Eye (tissue), 1 donor: ENCODE data around the gene AIFM3.
A peak's percentile ranks its signal among the peaks of the same experiment; 100 is the strongest.
"Not testable (repeated sequence)": the region's sequence is repeated elsewhere in the genome, so short reads cannot be mapped to it uniquely, and the experiment has no call there.

ENCODE experiments used
- DNase-seq: peaks from one replicate; pipeline ENCODE4 v3.0.0-alpha.2; 2015

The AIFM3 gene

DNA sequence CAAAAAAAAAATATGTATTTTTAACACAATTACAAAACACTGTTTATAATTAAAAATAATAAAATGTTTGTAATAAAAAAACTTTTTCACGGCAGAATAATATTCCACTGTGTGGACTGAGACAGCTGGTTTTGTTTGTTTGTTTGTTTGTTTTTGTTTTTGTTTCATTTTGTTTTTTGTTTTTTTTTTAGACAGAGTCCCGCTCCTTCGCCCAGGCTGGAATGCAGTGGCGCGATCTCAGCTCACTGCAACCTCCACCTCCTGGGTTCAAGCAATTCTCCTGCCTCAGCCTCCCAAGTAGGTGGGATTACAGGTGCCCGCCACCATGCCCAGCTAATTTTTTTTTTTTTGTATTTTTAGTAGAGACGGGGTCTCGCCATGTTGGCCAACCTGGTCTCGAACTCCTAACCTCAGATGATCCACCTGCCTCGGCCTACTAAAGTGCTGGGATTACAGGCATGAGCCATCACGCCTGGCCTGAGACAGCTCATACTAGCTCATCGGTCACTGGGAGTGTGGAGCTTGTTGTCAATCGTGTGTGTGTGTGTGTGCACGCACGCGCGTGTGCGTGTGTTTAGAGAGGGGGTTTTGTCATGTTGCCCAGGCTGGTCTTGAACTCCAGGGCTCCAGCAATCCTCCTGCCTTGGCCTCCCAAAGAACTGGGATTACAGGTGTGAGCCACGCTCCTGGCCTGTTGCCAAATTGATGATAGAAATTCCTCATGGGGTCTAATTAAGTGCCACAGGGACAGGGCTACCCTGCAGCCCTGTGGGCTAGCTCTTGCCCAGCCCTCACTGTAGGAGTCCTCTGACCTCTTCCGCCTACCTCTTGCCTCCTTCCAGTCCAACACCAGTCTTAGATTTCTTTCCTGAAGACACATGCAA is 7.2 kb upstream of the AIFM3 start:
- DNase-seq = no peak

DNA sequence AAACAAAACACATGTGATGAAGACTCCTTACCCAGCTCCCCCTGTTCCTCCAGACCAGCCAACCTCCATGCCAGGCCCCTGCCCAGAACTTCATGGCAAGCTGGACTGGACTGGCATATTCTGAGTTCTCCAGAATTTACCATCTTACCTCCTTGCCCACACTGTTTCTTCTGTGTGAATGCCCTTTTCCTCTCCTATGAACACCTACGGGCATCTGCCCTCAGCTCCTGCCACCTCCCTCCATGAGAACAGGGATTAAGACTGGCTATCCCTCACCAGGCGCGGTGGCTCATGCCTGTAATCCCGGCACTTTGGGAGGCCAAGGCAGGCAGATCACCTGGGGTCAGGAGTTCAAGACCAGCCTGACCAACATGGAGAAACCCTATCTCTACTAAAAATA is 6.4 kb upstream of the AIFM3 start:
- no peak for DNase-seq

DNA sequence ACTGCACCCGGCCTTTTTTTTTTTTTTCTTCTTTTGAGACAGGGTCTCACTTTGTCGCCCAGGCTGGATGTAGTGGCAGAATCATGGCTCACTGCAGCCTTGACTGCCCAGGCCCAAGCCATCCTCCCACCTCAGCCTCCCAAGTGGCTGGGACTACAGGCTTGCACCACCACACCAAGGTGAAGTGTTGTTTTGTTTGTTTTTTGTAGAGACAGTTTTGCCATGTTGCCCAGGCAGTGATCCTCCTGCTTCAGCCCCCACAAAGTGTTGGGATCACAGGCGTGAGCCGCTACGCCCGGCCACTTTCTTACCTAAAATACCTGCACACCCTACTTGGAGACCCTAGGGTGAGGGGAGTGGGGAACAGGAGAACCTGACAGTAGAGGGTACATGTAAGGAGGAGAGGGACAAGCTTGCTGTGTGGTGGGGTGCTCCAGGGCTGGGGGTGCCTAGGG is 4.5 kb upstream of the AIFM3 start:
- DNase-seq = no peak

DNA sequence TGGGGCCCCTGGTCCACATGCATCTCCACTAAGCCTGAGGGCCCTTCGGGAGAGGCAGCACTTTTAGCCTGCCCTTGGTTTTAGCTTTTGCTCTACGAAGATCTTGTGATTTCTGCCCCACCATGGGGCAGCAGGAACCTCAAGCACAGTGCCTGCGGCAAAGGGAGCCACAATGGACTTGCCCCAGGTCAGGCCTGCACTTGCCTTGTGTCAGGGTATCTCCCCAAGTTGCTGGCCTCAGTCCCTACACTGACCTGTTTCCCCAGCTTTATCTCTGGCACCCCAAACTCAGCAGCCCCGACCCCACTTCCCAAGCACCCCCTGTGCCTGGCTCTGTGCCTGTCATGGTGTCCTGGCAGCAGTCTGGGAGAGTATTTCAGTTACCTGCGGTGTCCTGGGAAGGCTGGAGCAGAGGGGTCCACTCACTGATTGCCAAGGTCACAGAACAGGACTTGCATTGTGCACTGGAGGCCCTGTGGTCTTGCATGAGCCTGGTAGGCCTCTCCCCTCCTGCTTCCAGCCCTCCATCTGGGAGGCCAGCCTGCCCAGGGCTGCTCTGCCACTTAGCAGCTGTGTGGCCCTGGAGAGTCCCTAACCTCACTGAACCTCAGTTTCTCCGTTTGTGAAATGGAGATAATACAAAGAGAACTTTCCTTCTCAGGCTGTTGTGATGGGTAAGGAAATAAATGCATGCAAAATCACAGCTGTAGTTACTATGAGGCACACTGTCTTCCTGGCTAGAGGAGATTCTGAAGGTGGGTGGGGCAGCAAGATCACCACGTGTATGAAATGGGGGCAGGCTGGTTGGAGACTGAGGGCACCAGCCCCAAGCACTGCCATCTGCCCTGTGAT is 3.6 kb upstream of the AIFM3 start:
- DNase-seq = no peak

DNA sequence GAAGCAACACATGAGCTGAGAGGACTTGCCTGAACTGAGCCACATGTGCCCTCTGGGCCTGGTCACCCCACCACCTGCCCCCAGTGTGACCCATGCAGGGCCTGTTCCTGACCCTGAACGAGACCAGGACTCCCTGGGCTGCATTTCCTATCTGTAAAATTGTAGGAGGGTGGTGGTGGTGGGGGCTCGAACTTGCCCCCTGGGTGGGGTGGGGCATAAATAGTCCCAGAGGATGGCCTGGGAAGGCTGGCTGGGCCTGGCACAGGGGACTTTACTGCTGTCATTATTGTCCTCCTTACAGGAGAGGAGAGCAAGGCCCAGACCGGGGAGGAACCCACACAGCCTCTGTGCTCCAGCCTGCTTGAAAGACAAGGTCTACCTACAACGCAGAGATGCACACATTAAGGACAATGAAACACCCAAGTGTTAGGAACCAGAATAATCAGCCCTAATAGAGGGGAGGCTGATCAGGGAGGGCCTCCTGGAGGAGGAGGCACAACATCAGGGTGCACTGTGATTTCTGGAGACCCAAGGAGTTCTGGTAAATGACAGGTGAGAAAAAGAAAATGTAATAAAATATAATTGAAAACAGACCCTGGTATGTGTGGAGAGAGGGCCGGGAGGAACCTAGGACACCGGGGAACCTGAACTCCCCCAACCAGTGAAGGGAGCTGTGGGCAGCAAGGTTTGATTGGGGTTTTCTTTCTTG is 2.8 kb upstream of the AIFM3 start:
- no peak for DNase-seq

DNA sequence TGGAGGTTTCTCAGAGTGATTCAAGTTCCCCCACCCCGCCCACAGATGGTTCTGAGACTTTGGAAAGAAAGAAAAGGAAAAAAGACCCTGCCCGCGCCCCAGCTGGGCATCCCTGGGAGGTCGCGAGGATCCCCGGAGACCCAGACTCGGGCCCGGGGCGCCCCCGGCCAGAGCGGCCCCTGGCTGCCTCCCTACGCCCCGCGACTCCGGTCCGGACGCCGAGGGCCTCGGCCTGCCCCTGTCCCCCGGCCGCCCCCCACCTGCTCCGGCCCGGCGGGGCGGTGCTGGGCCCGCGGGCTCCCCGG is 2.3 kb upstream of the AIFM3 start:
- no peak for DNase-seq

DNA sequence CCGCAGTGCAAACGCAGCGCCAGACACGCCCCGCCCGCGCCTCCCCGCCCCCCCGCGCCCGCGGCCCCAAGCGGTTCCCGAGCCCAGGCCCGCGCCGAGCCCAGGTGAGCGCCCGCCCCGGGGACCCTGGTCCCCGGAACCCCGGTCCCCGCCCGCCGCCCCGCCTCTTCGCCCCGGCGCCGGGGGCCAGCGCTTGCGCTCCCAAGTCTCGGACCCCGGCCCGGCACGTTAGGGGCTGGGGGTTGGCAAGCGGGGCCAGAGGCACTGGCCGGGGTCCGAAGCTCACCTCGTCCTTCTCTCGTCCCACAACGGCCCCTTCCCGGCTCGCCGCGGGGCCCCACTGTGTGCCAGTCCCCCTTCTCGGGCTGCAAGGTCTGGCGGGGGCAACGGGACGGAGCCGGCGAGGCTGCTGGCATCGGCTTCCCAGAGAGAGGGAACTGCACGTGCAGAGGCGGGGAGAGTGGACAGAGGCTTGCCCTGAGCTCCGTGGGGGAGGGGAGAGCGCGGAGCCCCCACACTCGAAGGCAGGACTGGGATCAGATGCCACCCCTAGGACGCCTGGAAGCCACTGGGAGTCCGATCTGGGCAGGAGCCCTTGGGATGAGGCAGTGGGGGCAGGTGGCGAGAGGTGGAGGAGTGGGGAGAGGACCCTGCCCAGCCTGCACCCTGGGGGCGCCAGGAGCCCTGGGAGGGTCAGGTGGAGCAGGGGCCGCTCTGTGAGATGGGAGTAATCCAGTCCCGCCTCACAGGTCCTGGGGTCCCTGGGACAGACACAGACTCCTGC is 1.8 kb upstream of the AIFM3 start:
- peak; percentile 51 for DNase-seq

DNA sequence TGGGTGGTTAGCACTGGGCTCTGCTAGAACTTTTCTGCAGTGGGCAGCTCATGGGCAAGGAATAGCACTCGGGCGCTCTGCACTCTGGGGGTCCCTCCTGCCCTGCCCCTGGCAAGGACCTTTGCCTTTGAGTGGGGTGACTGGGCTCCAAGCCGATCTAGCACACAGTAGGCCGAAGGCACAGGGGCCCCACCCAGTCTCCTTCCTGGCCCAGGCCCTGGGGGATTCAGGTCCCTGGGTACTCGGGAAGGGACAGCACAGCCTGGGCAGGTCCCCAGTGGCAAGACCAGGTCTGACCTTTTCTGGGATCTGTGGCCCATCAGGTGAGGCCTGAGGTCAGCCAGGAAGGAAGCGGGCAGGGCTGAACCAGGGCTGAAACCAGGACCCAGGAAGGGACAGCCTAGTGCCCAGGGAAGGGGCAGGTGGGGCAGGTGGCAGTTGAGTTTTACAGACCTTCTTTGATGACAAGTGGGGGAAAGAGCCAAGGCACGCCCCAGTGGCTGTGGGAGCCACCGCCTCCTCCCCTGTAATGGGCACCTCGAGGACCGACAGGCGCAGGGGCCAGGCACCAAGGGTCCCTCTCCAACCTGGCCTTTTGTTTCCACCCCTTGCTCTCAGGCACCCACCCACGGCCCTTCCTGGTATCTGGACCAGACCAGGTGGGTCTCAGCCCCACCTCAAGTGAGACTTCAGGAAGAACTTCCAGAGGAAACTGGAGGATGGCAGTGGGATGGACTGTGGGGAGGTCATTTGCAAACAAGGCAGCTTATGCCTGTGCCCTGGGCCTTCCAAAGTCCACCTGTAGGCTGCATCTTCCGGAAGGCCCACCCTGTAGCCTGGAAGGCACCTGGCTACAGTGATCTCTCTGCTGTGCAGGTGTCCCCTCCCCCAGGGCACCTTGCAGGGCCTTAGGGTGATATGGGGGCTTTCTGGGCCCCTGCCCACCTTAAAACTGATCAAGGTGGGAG is 883 bp upstream of the AIFM3 start:
- no peak for DNase-seq

DNA sequence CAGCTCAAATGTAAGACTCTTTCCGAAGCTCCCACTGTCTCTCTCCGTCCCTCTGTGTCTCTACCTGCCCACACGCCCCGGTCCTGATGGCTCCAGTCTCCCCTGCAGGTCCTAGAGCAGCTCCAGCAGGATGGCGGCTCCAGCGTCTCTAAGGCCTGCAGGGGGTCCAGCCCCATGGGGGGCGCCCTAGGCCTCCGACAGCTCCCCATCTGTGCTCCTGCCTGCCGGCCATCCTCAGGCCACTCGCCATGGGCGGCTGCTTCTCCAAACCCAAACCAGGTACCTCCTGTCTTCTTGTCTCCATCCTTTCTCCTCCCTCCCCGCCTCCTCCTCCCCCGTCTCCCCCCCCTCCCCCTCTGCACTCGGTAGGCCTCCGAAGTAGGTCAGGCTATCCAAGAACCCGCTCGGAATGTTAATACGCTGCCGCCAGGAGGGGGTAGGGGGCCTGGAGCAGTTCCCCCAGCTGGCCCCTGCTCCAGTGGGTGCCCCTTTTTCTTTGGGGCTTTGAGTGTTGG is 699 bp downstream of the AIFM3 start:
- DNase-seq = peak; percentile 81

DNA sequence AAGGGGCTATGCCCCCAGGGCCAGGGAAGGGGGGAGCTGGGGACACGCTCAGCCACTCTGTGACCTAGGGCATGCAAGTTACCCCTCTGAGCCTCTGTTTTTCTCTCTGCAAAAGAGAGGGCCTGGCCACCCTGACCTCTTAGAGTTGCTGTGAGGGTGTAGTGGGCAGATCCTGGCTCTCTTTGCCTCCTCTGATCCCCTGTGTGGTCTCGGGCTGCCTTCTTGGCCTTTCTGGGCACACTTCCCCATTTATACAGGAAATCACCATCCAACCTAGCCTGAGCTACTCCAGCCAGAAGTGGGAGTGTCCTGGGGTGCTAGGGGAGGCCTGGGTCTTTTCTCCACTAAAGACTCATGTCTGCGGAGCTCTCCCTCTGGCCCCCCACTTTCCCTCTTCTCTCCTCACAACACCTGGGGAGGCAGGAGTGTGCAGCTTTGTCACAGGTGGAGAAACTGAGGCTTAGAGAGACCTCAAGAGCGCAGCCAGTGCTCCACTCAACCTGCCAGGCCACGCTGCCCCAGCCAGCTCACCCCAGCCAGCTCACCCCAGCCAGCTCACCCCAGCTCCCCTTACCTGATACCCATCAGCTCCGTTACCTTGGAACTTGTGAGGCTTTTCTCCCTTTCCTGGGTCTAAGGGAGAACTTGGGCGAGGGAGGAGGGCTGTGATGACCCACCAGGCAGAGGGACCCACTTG is 1.4 kb downstream of the AIFM3 start:
- no peak for DNase-seq

DNA sequence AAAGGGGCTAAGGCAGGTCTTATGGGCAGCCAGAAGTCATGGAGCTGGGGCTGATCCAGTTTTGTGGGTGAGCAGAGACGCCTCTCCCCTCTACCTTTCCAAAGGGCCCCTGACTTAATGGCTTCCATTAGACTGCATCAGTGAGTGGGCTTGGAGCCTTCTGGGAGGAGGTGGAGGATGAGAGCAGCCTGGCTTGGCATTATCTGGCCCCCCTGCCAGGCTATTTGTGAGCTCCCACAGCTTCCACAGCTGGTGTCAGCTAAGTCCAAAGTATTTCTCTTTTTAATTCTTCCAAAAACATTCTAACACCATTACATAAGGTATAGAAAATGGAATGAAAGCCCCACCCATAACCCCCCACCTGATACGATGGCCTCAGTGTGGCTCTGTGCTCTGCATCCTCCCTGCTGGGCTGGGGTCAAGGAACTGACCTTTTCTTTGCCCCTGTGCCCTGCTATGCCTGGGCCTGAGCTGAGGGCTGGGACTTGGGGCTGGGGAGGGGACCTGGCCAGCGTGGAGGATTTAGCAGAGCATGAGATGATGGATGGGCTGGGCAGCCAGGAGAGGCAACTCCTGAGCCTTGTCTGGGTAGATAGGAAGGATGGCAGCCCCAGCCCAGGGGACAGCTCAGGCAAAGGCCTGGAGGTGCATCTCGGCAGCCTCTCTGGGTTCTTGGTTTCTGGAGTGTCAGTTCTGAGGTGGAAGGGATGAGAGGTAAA is 4.0 kb downstream of the AIFM3 start:
- DNase-seq = peak; percentile 51

DNA sequence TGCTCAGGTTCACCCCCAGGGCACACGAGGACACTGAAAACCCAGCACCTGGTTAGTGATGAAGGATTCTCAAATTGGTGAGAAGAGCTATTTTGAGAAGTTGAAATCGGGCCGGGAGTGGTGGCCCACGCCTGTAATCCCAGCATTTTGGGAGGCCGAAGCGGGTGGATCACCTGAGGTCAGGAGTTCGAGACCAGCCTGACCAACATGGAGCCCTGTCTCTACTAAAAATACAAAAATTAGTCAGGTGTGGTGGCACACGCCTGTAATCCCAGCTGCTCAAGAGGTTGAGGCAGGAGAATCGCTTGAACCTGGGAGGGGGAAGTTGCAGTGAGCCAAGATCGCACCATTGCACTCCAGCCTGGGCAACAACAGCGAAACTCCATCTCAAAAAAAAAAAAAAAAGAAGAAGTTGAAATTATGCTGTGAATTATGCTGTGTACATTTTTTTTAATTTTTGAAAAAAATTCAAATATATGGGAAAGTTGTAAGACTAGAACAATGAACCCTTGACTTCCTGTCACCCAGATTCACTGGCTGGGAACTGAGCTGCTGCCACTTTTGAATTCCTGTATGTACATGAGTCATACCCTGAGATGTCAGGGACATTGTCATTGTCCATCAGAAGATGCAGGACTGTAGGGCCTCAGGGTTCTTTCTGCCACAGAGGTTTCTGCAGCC is 5.1 kb downstream of the AIFM3 start:
- not testable (repeated sequence) for DNase-seq

DNA sequence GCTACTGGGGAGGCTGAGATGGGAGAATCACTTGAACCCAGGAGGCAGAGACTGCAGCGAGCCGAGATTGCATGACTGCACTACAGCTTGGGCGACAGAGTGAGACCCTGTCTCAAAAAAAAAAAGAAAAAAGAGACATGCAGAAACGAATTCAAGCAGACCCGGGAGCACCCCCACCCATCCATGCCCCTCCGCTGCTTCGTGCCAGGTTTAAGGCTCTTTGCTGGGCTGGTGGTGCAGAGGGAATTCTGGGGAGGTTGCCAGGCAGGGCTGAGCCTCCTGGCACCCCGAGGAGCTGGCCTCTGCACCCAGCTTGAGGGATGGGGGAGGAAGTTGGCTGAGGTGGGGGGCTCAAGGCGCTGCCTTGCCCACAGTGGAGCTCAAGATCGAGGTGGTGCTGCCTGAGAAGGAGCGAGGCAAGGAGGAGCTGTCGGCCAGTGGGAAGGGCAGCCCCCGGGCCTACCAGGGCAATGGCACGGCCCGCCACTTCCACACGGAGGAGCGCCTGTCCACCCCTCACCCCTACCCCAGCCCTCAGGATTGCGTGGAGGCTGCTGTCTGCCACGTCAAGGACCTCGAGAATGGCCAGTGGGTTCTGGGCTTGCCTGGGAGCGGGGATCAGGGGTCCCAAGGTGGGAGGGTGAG is 6.0 kb downstream of the AIFM3 start:
- DNase-seq = no peak

DNA sequence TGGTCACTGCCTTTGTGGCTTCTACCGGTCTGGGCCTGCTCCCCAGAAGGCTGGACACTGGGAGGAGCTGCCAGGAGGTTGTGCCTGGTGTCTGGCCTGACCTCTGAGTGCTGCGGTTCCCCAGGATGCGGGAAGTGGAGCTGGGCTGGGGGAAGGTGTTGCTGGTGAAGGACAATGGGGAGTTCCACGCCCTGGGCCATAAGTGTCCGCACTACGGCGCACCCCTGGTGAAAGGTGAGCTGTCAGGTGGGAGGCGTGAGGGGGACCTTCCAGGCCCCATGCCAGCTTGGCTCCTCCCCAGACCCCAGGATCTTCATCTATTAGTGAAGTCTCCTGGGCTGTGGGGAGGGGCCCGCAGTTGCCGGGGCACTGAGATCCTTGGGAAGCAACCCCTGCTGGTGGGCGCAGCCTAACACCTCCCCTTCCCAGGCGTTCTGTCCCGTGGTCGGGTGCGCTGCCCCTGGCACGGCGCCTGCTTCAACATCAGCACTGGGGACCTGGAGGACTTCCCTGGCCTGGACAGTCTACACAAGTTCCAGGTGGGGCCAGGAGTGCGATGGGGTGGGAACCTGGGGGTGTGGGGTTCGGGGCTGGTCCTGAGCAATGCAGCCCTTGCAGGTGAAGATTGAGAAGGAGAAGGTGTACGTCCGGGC is 6.7 kb downstream of the AIFM3 start:
- no peak for DNase-seq

DNA sequence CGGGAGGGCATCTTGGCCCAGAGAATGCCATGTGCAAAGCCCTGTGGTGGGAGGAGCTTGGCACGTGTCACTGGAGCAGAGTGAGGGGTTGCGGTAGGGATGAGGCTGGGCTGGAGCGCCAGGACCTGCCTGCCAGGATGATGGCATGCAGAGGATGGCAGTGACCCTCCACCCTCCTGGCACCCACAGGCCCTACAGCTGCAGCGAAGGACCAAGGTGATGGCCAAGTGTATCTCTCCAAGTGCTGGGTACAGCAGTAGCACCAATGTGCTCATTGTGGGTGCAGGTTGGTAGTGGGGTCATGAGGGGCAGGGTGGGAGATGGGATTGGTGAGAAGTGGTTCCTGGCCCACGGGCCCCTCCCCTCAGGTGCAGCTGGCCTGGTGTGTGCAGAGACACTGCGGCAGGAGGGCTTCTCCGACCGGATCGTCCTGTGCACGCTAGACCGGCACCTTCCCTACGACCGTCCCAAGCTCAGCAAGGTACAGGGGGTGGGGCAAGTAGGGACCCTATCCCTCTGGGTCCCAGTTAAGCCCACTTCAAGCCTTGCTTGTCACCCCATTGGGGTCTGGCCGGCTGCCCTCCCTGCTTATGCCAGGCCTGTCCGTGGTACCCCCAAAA is 7.4 kb downstream of the AIFM3 start:
- DNase-seq = no peak

DNA sequence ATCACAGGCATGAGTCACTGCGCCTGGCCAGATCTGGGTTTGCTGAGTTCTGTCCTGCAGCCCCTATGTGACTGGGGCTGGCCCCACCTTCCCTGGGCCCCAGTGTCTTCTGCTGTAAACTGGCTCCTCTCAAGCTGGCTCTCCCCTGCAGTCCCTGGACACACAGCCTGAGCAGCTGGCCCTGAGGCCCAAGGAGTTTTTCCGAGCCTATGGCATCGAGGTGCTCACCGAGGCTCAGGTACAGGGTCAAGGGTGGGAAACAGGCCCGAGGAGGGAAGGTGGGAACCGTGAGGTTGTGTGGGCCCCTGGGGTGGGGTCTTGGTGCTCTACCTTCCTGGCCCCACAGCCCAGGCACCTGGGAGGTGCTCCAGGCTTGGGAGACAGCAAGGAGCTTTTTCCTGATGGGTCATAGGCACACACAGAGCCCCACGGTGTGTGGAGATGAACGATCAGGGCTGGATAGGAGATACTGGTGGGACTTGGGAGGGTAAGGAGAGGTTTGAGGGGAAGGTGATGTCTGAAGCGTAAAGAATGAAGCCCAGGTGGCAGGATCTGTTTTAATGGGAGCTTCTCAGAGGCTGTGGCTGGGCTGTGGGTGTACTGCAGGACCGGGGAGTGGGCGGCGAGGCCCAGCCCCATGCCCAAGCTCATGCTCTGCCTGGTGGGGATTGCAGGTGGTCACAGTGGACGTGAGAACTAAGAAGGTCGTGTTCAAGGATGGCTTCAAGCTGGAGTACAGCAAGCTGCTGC is 8.7 kb downstream of the AIFM3 start:
- DNase-seq = no peak
